Erythroblast (primary cell): ENCODE results near the gene MAN1A2.

Experiments used
- GATA1 ChIP-seq: IDR thresholded peaks from 2 replicates; pipeline ENCODE4 v1.6.1; 2011; ENCODE audit warnings: low read depth, mild to moderate bottlenecking, control low read depth, low read length, moderate library complexity
- POLR2A ChIP-seq: IDR thresholded peaks from 2 replicates; pipeline ENCODE4 v1.6.1; 2011; ENCODE audit warnings: mild to moderate bottlenecking, low read length

DNA sequence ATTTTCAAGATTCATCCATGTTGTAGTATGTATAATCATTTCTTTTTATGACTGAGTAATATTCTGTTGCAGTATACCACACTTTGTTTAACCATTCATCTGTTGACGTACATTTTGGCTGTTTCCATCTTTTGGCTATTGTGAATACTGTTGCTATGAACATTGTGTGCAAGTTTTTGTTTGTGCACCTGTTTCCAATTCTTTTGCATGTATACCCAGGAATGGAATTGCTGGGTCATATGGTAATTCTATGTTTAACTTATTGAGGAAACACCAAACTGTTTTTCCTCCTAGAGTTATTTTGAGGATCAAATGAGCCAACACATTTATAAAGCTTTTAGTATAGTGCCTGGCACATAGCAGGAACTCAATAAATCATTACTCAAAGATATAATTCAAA is 49.2 kb upstream of the MAN1A2 start:
- TF ChIP-seq POLR2A (no peak), GATA1 (no peak)
